GM03348 (cell line): ENCODE results near the gene TNS3.

Source experiments
- DNase-seq: peaks from one replicate; pipeline ENCODE4 v3.0.0; 2012; ENCODE audit warnings: low spot score

The TNS3 gene

GRCh38 chr7:47540387-47541350 lies 41.2 kb downstream of the TNS3 start:
- no peak for DNase-seq

- DNase-seq = no peak
These were observed 41.9 kb downstream of the TNS3 start for GRCh38 chr7:47540053-47540386.

- DNase-seq = no peak
These were observed 42.4 kb downstream of the TNS3 start for GRCh38 chr7:47539398-47540052.

GRCh38 chr7:47538846-47539311 lies 43.0 kb downstream of the TNS3 start:
- DNase-seq = no peak

GRCh38 chr7:47537716-47538675 lies 43.9 kb downstream of the TNS3 start:
- no peak for DNase-seq

- peak; percentile 93 for DNase-seq
These were observed 45.0 kb downstream of the TNS3 start for GRCh38 chr7:47536661-47537611.

GRCh38 chr7:47535704-47536628 lies 45.9 kb downstream of the TNS3 start:
- no peak for DNase-seq

- no peak for DNase-seq
These were observed 46.7 kb downstream of the TNS3 start for GRCh38 chr7:47535035-47535703.

- DNase-seq = no peak
These were observed 47.4 kb downstream of the TNS3 start for GRCh38 chr7:47534322-47535034.

GRCh38 chr7:47531584-47532492 lies 50.1 kb downstream of the TNS3 start:
- DNase-seq = no peak

- no peak for DNase-seq
These were observed 51.9 kb downstream of the TNS3 start for GRCh38 chr7:47529826-47530555.

- no peak for DNase-seq
These were observed 52.5 kb downstream of the TNS3 start for GRCh38 chr7:47529405-47529804.

- DNase-seq = no peak
These were observed 53.4 kb downstream of the TNS3 start for GRCh38 chr7:47528471-47528870.

- DNase-seq = no peak
These were observed 55.4 kb downstream of the TNS3 start for GRCh38 chr7:47526466-47526865.

- DNase-seq = no peak
These were observed 56.8 kb downstream of the TNS3 start for GRCh38 chr7:47525066-47525623.

- no peak for DNase-seq
These were observed 58.5 kb downstream of the TNS3 start for GRCh38 chr7:47523401-47523800.
